H9 (cell line): ENCODE data around the gene CLBA1. TPM values are rescaled to one million over a fixed set of nuclear protein-coding genes. Genes with fewer than 3 reads are reported as not detected.
A peak's percentile ranks its signal among the peaks of the same experiment; 100 is the strongest.

Experiments
- DNase-seq: peaks from one replicate; pipeline ENCODE4 v3.0.0-alpha.2; 2017
- H2AFZ ChIP-seq: one replicate; pipeline ENCODE4 v1.6.1; 2013; ENCODE audit warnings: mild to moderate bottlenecking, low read length, control low read depth, moderate library complexity
- H2AK5ac ChIP-seq: 2 replicates; pipeline ENCODE4 v1.6.1; 2013; ENCODE audit warnings: low read length, control low read depth, mixed read lengths; ENCODE audit not compliant: insufficient read length
- H2BK120ac ChIP-seq: one replicate; pipeline ENCODE4 v1.6.1; 2013; ENCODE audit warnings: low read depth, mild to moderate bottlenecking, low read length, control low read depth, inconsistent platforms; ENCODE audit not compliant: poor library complexity, severe bottlenecking
- H2BK12ac ChIP-seq: 2 replicates; pipeline ENCODE4 v1.6.1; 2013; ENCODE audit warnings: low read length, control low read depth, mixed read lengths, low read depth; ENCODE audit not compliant: insufficient read length
- H2BK15ac ChIP-seq: 2 replicates; pipeline ENCODE4 v1.6.1; 2013; ENCODE audit warnings: low read depth, low read length, control low read depth
- H2BK20ac ChIP-seq: one replicate; pipeline ENCODE4 v1.6.1; 2013; ENCODE audit warnings: low read depth, mild to moderate bottlenecking, low read length, control low read depth, inconsistent platforms; ENCODE audit not compliant: poor library complexity, severe bottlenecking
- H2BK5ac ChIP-seq: 2 replicates; pipeline ENCODE4 v1.6.1; 2013; ENCODE audit warnings: low read length, control low read depth, mixed read lengths; ENCODE audit not compliant: insufficient read length
- H3K14ac ChIP-seq: 2 replicates; pipeline ENCODE4 v1.6.1; 2013; ENCODE audit warnings: low read length, control low read depth; ENCODE audit not compliant: insufficient read depth
- H3K18ac ChIP-seq: 2 replicates; pipeline ENCODE4 v1.6.1; 2013; ENCODE audit warnings: low read depth, mild to moderate bottlenecking, mixed read lengths, low read length, control low read depth; ENCODE audit not compliant: insufficient read length
- H3K23ac ChIP-seq: 2 replicates; pipeline ENCODE4 v1.6.1; 2013; ENCODE audit warnings: low read length, control low read depth, mixed read lengths, low read depth; ENCODE audit not compliant: insufficient read length
- H3K23me2 ChIP-seq: 2 replicates; pipeline ENCODE4 v1.6.1; 2013; ENCODE audit warnings: low read depth, mild to moderate bottlenecking, mixed read lengths, low read length, control low read depth; ENCODE audit not compliant: insufficient read length, poor library complexity, severe bottlenecking
- H3K27ac ChIP-seq: 2 replicates; pipeline ENCODE4 v1.5.1; 2013; ENCODE audit warnings: low read length, control low read depth, mixed read lengths, low read depth; ENCODE audit not compliant: insufficient read length
- H3K27me3 ChIP-seq: 2 replicates; pipeline ENCODE4 v1.6.1; 2013; ENCODE audit warnings: low read length, control low read depth, inconsistent platforms; ENCODE audit not compliant: insufficient read depth
- H3K4ac ChIP-seq: 2 replicates; pipeline ENCODE4 v1.6.1; 2013; ENCODE audit warnings: low read depth, mild to moderate bottlenecking, control low read depth, inconsistent platforms, low read length, moderate library complexity
- H3K4me1 ChIP-seq: 2 replicates; pipeline ENCODE4 v1.6.1; 2013; ENCODE audit warnings: low read length, control low read depth, inconsistent platforms; ENCODE audit not compliant: insufficient read depth
- H3K4me2 ChIP-seq: 2 replicates; pipeline ENCODE4 v1.6.1; 2013; ENCODE audit warnings: low read length, control low read depth, mixed read lengths; ENCODE audit not compliant: insufficient read length, insufficient read depth
- H3K56ac ChIP-seq: 2 replicates; pipeline ENCODE4 v1.6.1; 2013; ENCODE audit warnings: low read depth, mild to moderate bottlenecking, mixed read lengths, low read length, control low read depth; ENCODE audit not compliant: insufficient read length
- H3K79me1 ChIP-seq: 2 replicates; pipeline ENCODE4 v1.6.1; 2013; ENCODE audit warnings: low read depth, mild to moderate bottlenecking, moderate library complexity, low read length, control low read depth, inconsistent platforms; ENCODE audit not compliant: insufficient read depth, poor library complexity, severe bottlenecking
- H3K79me2 ChIP-seq: 2 replicates; pipeline ENCODE4 v1.6.1; 2013; ENCODE audit warnings: low read length, control low read depth, inconsistent platforms; ENCODE audit not compliant: insufficient read depth
- H3K9ac ChIP-seq: 2 replicates; pipeline ENCODE4 v1.6.1; 2013; ENCODE audit warnings: low read length, control low read depth, mixed read lengths; ENCODE audit not compliant: insufficient read length; ENCODE audit errors: extremely low read depth
- H3K9me3 ChIP-seq: one replicate; pipeline ENCODE4 v1.6.1; 2013; ENCODE audit warnings: low read depth, low read length, inconsistent platforms; ENCODE audit not compliant: control insufficient read depth
- H3T11ph ChIP-seq: one replicate; pipeline ENCODE4 v1.6.1; 2013; ENCODE audit warnings: mild to moderate bottlenecking, low read length, control low read depth, inconsistent platforms
- H4K20me1 ChIP-seq: one replicate; pipeline ENCODE4 v1.6.1; 2013; ENCODE audit not compliant: control insufficient read depth, insufficient read length, insufficient read depth
- H4K5ac ChIP-seq: 2 replicates; pipeline ENCODE4 v1.6.1; 2013; ENCODE audit warnings: low read depth, mild to moderate bottlenecking, mixed read lengths, low read length, control low read depth; ENCODE audit not compliant: insufficient read length
- H4K8ac ChIP-seq: replicated peaks from 2 replicates; pipeline ENCODE4 v1.6.1; 2013; ENCODE audit warnings: low read length, control low read depth, mixed read lengths, low read depth; ENCODE audit not compliant: insufficient read length
- H4K91ac ChIP-seq: 2 replicates; pipeline ENCODE4 v1.6.1; 2013; ENCODE audit warnings: low read depth, mild to moderate bottlenecking, moderate library complexity, mixed read lengths, low read length, control low read depth; ENCODE audit not compliant: insufficient read length
- H3K27ac Mint-ChIP-seq, 3 experiments: 2 replicates in 2 of 3; 3 replicates in 1 of 3; pipeline ENCODE4 v1.8.0; 2020 to 2021; ENCODE audit warnings: mixed read lengths in 3 of 3, mild to moderate bottlenecking in 1 of 3, moderate library complexity in 1 of 3
- H3K27me3 Mint-ChIP-seq: 2 replicates; pipeline ENCODE4 v1.8.0; 2021; ENCODE audit warnings: low read depth, mild to moderate bottlenecking, moderate library complexity, mixed read lengths
- H3K36me3 Mint-ChIP-seq, 3 experiments: 2 replicates in 2 of 3; 3 replicates in 1 of 3; pipeline ENCODE4 v1.8.0; 2020 to 2021; ENCODE audit warnings: low read depth in 3 of 3, mixed read lengths in 3 of 3; ENCODE audit not compliant: insufficient read depth in 1 of 3
- H3K4me1 Mint-ChIP-seq, 2 experiments: 2 replicates each; pipeline ENCODE4 v1.8.0; 2020; ENCODE audit warnings: mixed read lengths in 2 of 2
- H3K4me3 Mint-ChIP-seq, 2 experiments: 2 replicates in 1 of 2; 3 replicates in 1 of 2; pipeline ENCODE4 v1.8.0; 2020 to 2021; ENCODE audit warnings: mild to moderate bottlenecking in 2 of 2, mixed read lengths in 2 of 2, moderate library complexity in 1 of 2
- H3K9me3 Mint-ChIP-seq, 2 experiments: 2 replicates in 1 of 2; 3 replicates in 1 of 2; pipeline ENCODE4 v1.8.0; 2020; ENCODE audit warnings: mild to moderate bottlenecking in 2 of 2, mixed read lengths in 2 of 2, moderate library complexity in 1 of 2
- WGBS: extraction: QIAGEN DNeasy Blood & Tissue Kit; methylation state at CpG from one replicate; pipeline ENCODE4 v1.1.7; 2013; ENCODE audit warnings: missing lambda C conversion rate, low lambda C conversion rate, mixed read lengths; ENCODE audit not compliant: insufficient read length; ENCODE audit errors: extremely low coverage; 5-methylcytosine and 5-hydroxymethylcytosine counted together
- total RNA-seq: library from RNA; stranded (reverse); gene quantifications from 2 replicates; pipeline ENCODE4 v1.2.1, GENCODE V29; 2021
- TF ChIP-seq, protein P1 (sequence below): fragments of 200-600 bp; sonication (generic); conservative IDR thresholded peaks from 3 replicates; pipeline ENCODE4 v1.8.0; 2021; ENCODE audit warnings: antibody characterized with exemption, mild to moderate bottlenecking

Gene CLBA1
- total RNA-seq, 1 experiment from 2014 or later: 2.4 TPM

GRCh38 chr14:105005329-105005928 is 19.8 kb downstream of the CLBA1 start:
- Mint-ChIP-seq H3K36me3 (peaks cover 8 to 32% (median 21%) of the 10 kb centered on the region in 3 experiments; a peak in 5 of 7 replicates), H3K4me1 (no peaks in the 10 kb centered on the region), H3K4me3 (no peak overlapping the region), H3K9me3 (no peaks in the 10 kb centered on the region), H3K27ac (peak overlapping the region in 2 of 3 experiments; percentile 48 to 58; a peak in 2 of 7 replicates), H3K27me3 (no peaks in the 10 kb centered on the region)
- Histone ChIP-seq H2BK20ac (no peak overlapping the region), H4K91ac (no peak overlapping the region), H3T11ph (no peak overlapping the region), H3K9ac (no peak overlapping the region), H2AK5ac (no peak overlapping the region), H3K56ac (no peak overlapping the region), H2BK120ac (no peak overlapping the region), H3K79me2 (no peaks in the 10 kb centered on the region), H3K4me1 (no peaks in the 10 kb centered on the region), H2BK5ac (no peak overlapping the region), H3K27ac (no peak overlapping the region), H3K79me1 (peaks cover 3% of the 10 kb centered on the region), H3K14ac (no peak overlapping the region; the same call in 1 of the 2 replicates), H3K4me2 (no peak overlapping the region), H3K4ac (no peak overlapping the region), H4K8ac (no peak overlapping the region), H3K23ac (no peak overlapping the region), H4K20me1 (no peaks in the 10 kb centered on the region), H3K18ac (no peak overlapping the region), H3K9me3 (no peaks in the 10 kb centered on the region), H2BK12ac (no peak overlapping the region), H2BK15ac (no peak overlapping the region), H3K27me3 (no peaks in the 10 kb centered on the region), H2AFZ (no peak overlapping the region), H4K5ac (no peak overlapping the region), H3K23me2 (no peaks in the 10 kb centered on the region)
- DNase-seq: no peak
- TF ChIP-seq, protein P1, sequence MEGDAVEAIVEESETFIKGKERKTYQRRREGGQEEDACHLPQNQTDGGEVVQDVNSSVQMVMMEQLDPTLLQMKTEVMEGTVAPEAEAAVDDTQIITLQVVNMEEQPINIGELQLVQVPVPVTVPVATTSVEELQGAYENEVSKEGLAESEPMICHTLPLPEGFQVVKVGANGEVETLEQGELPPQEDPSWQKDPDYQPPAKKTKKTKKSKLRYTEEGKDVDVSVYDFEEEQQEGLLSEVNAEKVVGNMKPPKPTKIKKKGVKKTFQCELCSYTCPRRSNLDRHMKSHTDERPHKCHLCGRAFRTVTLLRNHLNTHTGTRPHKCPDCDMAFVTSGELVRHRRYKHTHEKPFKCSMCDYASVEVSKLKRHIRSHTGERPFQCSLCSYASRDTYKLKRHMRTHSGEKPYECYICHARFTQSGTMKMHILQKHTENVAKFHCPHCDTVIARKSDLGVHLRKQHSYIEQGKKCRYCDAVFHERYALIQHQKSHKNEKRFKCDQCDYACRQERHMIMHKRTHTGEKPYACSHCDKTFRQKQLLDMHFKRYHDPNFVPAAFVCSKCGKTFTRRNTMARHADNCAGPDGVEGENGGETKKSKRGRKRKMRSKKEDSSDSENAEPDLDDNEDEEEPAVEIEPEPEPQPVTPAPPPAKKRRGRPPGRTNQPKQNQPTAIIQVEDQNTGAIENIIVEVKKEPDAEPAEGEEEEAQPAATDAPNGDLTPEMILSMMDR: no peak
- no CpG with 5 or more reads among the region's 20 CpGs for WGBS
